Fibroblast of peridontal ligament (primary cell): ENCODE measurements around the gene ARHGEF10L.

Experiments
- DNase-seq: peaks from one replicate; pipeline ENCODE4 v3.0.0-alpha.2; 2010; ENCODE audit errors: extremely low read depth

ARHGEF10L gene

GRCh38 chr1:17567582-17567981 lies 28.1 kb downstream of the ARHGEF10L start:
- DNase-seq, result no peak

GRCh38 chr1:17568014-17568900 lies 28.8 kb downstream of the ARHGEF10L start:
- DNase-seq, result no peak

- DNase-seq, result peak; percentile 97
Measured at GRCh38 chr1:17569200-17570139, 30.0 kb downstream of the ARHGEF10L start.

- DNase-seq, result no peak
Measured at GRCh38 chr1:17570228-17570627, 30.7 kb downstream of the ARHGEF10L start.

GRCh38 chr1:17572264-17572985 lies 32.9 kb downstream of the ARHGEF10L start:
- DNase-seq, result no peak

GRCh38 chr1:17573518-17574041 lies 34.1 kb downstream of the ARHGEF10L start:
- DNase-seq, result no peak

- DNase-seq, result no peak
Measured at GRCh38 chr1:17574516-17574915, 35.0 kb downstream of the ARHGEF10L start.

- no peak for DNase-seq
Measured at GRCh38 chr1:17575797-17576518, 36.5 kb downstream of the ARHGEF10L start.

GRCh38 chr1:17576519-17576853 lies 37.0 kb downstream of the ARHGEF10L start:
- no peak for DNase-seq

- no peak for DNase-seq
Measured at GRCh38 chr1:17577907-17578297, 38.4 kb downstream of the ARHGEF10L start.

- no peak for DNase-seq
Measured at GRCh38 chr1:17579951-17580939, 40.7 kb downstream of the ARHGEF10L start.

- no peak for DNase-seq
Measured at GRCh38 chr1:17581389-17582123, 42.1 kb downstream of the ARHGEF10L start.

- no peak for DNase-seq
Measured at GRCh38 chr1:17582124-17582774, 42.8 kb downstream of the ARHGEF10L start.

GRCh38 chr1:17584539-17584938 lies 45.0 kb downstream of the ARHGEF10L start:
- no peak for DNase-seq

- no peak for DNase-seq
Measured at GRCh38 chr1:17585266-17585987, 45.9 kb downstream of the ARHGEF10L start.

GRCh38 chr1:17586172-17586964 lies 46.9 kb downstream of the ARHGEF10L start:
- peak; percentile 91 for DNase-seq

GRCh38 chr1:17587693-17588047 lies 48.2 kb downstream of the ARHGEF10L start:
- peak; percentile 88 for DNase-seq
